Breast epithelium (tissue), 4 donors: ENCODE results near the gene ATG7. TPM values are rescaled to one million over a fixed set of nuclear protein-coding genes. Genes with fewer than 3 reads are reported as not detected.

Source experiments
- DNase-seq, 2 donors: peaks; one replicate each; pipeline ENCODE4 v3.0.0-alpha.2; 2019; ENCODE audit warnings: low spot score in 2 of 2
- H3K27ac ChIP-seq, 2 donors: fragments of 200-600 bp; sonication (generic) in 1 of 2; one replicate each; pipeline ENCODE4 v1.5.1; 2016 to 2019; ENCODE audit warnings: mild to moderate bottlenecking in 1 of 2
- H3K27me3 ChIP-seq, 2 donors: fragments of 200-600 bp; sonication (generic) in 1 of 2; one replicate each; pipeline versions ENCODE4 v1.5.1 to v1.6.0; 2017 to 2019; ENCODE audit warnings: control low read depth in 1 of 2, mild to moderate bottlenecking in 1 of 2
- H3K36me3 ChIP-seq: fragments of 200-600 bp; one replicate; pipeline ENCODE4 v1.5.1; 2019
- H3K4me1 ChIP-seq, 2 donors: fragments of 200-600 bp; sonication (generic); one replicate each; pipeline ENCODE4 v1.5.1; 2016 to 2019; ENCODE audit warnings: control low read depth in 1 of 2
- H3K4me3 ChIP-seq, 3 donors: fragments of 200-600 bp; sonication (generic); 1 replicate in 2 of 3; 2 replicates in 1 of 3; pipeline ENCODE4 v1.5.1; 2016 to 2019; ENCODE audit warnings: mild to moderate bottlenecking in 3 of 3, moderate library complexity in 2 of 3
- H3K9me3 ChIP-seq, 2 donors: fragments of 200-600 bp; sonication (generic) in 1 of 2; one replicate each; pipeline ENCODE4 v1.5.1; 2016 to 2019; ENCODE audit warnings: control low read depth in 1 of 2
- CTCF ChIP-seq, 3 donors: fragments of 450-650 bp; IDR thresholded peaks; one replicate each; pipeline ENCODE4 v1.5.1; 2016 to 2017; ENCODE audit warnings: antibody characterized with exemption in 3 of 3, mild to moderate bottlenecking in 3 of 3, moderate library complexity in 3 of 3
- POLR2A ChIP-seq: fragments of 450-650 bp; IDR thresholded peaks from one replicate; pipeline ENCODE4 v1.6.1; 2016; ENCODE audit warnings: antibody characterized with exemption, mild to moderate bottlenecking, moderate library complexity
- POLR2AphosphoS5 ChIP-seq, 3 donors: sonication (generic); formaldehyde crosslinking; IDR thresholded peaks; one replicate each; pipeline ENCODE4 v1.6.1; 2017; ENCODE audit warnings: antibody characterized with exemption in 3 of 3
- intact Hi-C: fragments of 100-400 bp; cut with DNase I; formaldehyde crosslinking; loops from one replicate; pipeline ENCODE4 v1.15.1; 2023; ENCODE audit warnings: low total_unique reads
- total RNA-seq, 3 donors: library from RNA; depleted of rRNA; stranded (reverse); fragments of >200 nt; gene quantifications; one replicate each; pipeline ENCODE4 v1.1.0, GENCODE V29; 2016

ATG7 gene
- total RNA-seq, 3 donors from 2014 or later: 64.9 to 81.9 (median 75.5) TPM

DNA sequence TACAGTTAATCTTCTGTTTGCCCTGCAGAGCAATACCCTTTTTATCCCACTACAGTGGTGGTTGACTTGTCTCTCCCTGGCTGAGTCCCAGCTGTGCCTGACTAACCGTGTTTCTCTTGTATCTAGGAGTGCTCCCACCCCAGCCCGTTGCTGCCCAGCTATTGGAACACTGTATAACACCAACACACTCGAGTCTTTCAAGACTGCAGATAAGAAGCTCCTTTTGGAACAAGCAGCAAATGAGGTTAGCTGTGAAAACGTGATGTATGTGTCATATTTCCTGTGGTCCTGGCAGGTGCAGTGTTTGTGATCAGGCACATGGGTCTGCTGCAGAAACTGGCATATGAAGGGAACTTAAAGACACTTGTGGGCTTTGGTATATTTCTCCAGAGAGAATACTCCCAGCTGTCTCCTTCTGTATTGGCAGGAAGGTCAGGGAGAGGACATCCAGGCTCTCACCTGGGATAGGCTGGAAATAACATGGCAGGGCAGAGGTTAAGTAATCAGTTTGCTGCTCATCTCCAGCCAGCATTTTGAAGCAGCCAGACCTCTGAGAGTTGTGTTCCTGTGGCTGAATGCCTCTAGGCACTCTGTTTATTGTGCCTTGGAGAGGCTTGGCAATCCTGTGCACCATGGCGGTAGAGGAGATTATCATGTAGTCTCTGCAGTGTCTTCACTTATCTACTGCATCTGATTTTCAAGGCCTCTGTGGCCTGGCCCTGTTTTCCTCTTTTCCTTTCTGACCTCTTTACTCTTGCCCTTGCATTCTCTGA, 34.8 kb downstream of the ATG7 start:
- DNase-seq: no peak
- intact Hi-C loops: loop anchor here (5.0 kb wide), 1 partner anchor 295 kb away; no protein-coding TSS in a partner anchor
- Histone ChIP-seq H3K36me3 (no peaks in the 10 kb centered on the region), H3K27ac (peak overlapping the region; percentile 52 to 93), H3K27me3 (no peaks in the 10 kb centered on the region), H3K9me3 (no peaks in the 10 kb centered on the region), H3K4me1 (no peaks in the 10 kb centered on the region), H3K4me3 (no peak overlapping the region)
- TF ChIP-seq CTCF (IDR thresholded peaks at IDR 0.05) (no peak), POLR2A (no peak), POLR2AphosphoS5 (IDR thresholded peaks at IDR 0.05) (no peak)

GRCh38 chr3:11307830-11308432, 35.7 kb downstream of the ATG7 start:
- Histone ChIP-seq H3K4me1 (no peaks in the 10 kb centered on the region), H3K4me3 (no peak overlapping the region), H3K27me3 (no peaks in the 10 kb centered on the region), H3K27ac (peak overlapping the region; percentile 52 to 93), H3K9me3 (no peaks in the 10 kb centered on the region), H3K36me3 (no peaks in the 10 kb centered on the region)
- peak in 1 of 2 donors; percentile 22 for DNase-seq
- TF ChIP-seq CTCF (IDR thresholded peaks at IDR 0.05) (no peak), POLR2A (no peak), POLR2AphosphoS5 (IDR thresholded peaks at IDR 0.05) (peak in 1 of 3 donors; percentile 39)
- intact Hi-C loops: loop anchor here (5.0 kb wide), 1 partner anchor 294 kb away; no protein-coding TSS in a partner anchor

GRCh38 chr3:11310258-11310657, 38.1 kb downstream of the ATG7 start:
- Histone ChIP-seq H3K36me3 (no peaks in the 10 kb centered on the region), H3K4me1 (no peaks in the 10 kb centered on the region), H3K4me3 (no peak overlapping the region), H3K27me3 (no peaks in the 10 kb centered on the region), H3K27ac (peak overlapping the region in 1 of 2 donors; percentile 19), H3K9me3 (no peaks in the 10 kb centered on the region)
- intact Hi-C loops: no loop called here
- no peak for TF ChIP-seq POLR2AphosphoS5 (IDR thresholded peaks at IDR 0.05)
- TF ChIP-seq POLR2A: no peak
- no peak for TF ChIP-seq CTCF (IDR thresholded peaks at IDR 0.05)
- no peak for DNase-seq

GRCh38 chr3:11312166-11312565, 40.0 kb downstream of the ATG7 start:
- H3K27ac ChIP-seq: no peak overlapping the region
- H3K4me3 ChIP-seq: no peak overlapping the region
- no peaks in the 10 kb centered on the region for H3K27me3 ChIP-seq
- no peaks in the 10 kb centered on the region for H3K9me3 ChIP-seq
- no peak for TF ChIP-seq POLR2A
- no peak for TF ChIP-seq POLR2AphosphoS5 (IDR thresholded peaks at IDR 0.05)
- no peak for TF ChIP-seq CTCF (IDR thresholded peaks at IDR 0.05)
- DNase-seq: no peak
- H3K4me1 ChIP-seq: no peaks in the 10 kb centered on the region
- intact Hi-C loops: no loop called here
- no peaks in the 10 kb centered on the region for H3K36me3 ChIP-seq

GRCh38 chr3:11317300-11317699, 45.1 kb downstream of the ATG7 start:
- no peak for DNase-seq
- Histone ChIP-seq H3K4me3 (no peak overlapping the region), H3K27ac (no peak overlapping the region), H3K9me3 (no peaks in the 10 kb centered on the region), H3K36me3 (peaks cover 6% of the 10 kb centered on the region), H3K27me3 (no peaks in the 10 kb centered on the region), H3K4me1 (no peaks in the 10 kb centered on the region)
- TF ChIP-seq CTCF (IDR thresholded peaks at IDR 0.05) (no peak), POLR2A (no peak), POLR2AphosphoS5 (IDR thresholded peaks at IDR 0.05) (no peak)
- intact Hi-C loops: no loop called here
